Ovary (tissue), 9 donors: ENCODE results near the gene CDYL2. TPM values are rescaled to one million over a fixed set of nuclear protein-coding genes. Genes with fewer than 3 reads are reported as not detected.

Source experiments
- DNase-seq, 5 donors: peaks; one replicate each; pipeline ENCODE4 v3.0.0-alpha.2; 2019 to 2020
- H3K27ac ChIP-seq, 2 donors: fragments of 200-600 bp; one replicate each; pipeline versions ENCODE4 v1.5.1 to v1.8.0; 2019 to 2022
- H3K27me3 ChIP-seq: fragments of 200-600 bp; one replicate; pipeline ENCODE4 v1.8.0; 2022
- H3K36me3 ChIP-seq: fragments of 200-600 bp; sonication (generic); one replicate; pipeline ENCODE4 v1.5.1; 2019
- H3K4me1 ChIP-seq: one replicate; pipeline ENCODE4 v1.8.1; 2013; ENCODE audit warnings: mild to moderate bottlenecking, moderate library complexity; ENCODE audit not compliant: insufficient read depth
- H3K4me3 ChIP-seq: fragments of 200-600 bp; sonication (generic); one replicate; pipeline ENCODE4 v1.5.1; 2017
- H3K9me3 ChIP-seq, 2 donors: fragments of 200-600 bp in 1 of 2; sonication (generic) in 1 of 2; one replicate each; pipeline versions ENCODE4 v1.5.1 to v1.8.1; 2013 to 2019; ENCODE audit warnings: mild to moderate bottlenecking in 1 of 2, moderate library complexity in 1 of 2
- EP300 ChIP-seq: sonication (generic); formaldehyde crosslinking; IDR thresholded peaks from one replicate; pipeline ENCODE4 v1.6.1; 2017; ENCODE audit warnings: antibody characterized with exemption
- POLR2A ChIP-seq: fragments of 450-650 bp; IDR thresholded peaks from one replicate; pipeline ENCODE4 v1.6.1; 2017; ENCODE audit warnings: antibody characterized with exemption, mild to moderate bottlenecking, moderate library complexity
- WGBS, 3 donors: extraction: QIAGEN DNeasy Blood & Tissue Kit in 1 of 3; methylation state at CpG; one replicate each; pipeline versions ENCODE4 v1.1.5 to v1.1.7; 2013 to 2017; 5-methylcytosine and 5-hydroxymethylcytosine counted together
- intact Hi-C, 4 donors: fragments of 100-400 bp; cut with DNase I; formaldehyde crosslinking; loops; one replicate each; pipeline versions ENCODE4 v1.11.0 to v1.15.1; 2022 to 2023
- polyA plus RNA-seq, 2 donors: library from polyadenylated mRNA; stranded (reverse); fragments of 200-250 nt in 1 of 2; fragments of 350-450 nt in 1 of 2; fragmentation: Illumina TruSeq in 1 of 2; extraction: RNeasy Lipid Tissue Mini Kit (QIAGEN cat#74804) in 1 of 2; gene quantifications; one replicate each; pipeline ENCODE4 v1.2.3, GENCODE V29; 2013 to 2014
- total RNA-seq, 7 donors: library from RNA; depleted of rRNA in 2 of 7; stranded (reverse); fragments of >200 nt in 2 of 7; fragmentation: NEBNext Ultra II Directional in 3 of 7; extraction: Animal tissue kit (Norgen Biotek cat#: 25700) in 3 of 7; gene quantifications; one replicate each; pipeline versions ENCODE4 v1.1.0 to v1.2.4, GENCODE V29; 2016 to 2023
- TF ChIP-seq, protein P1 (sequence below), 3 donors: fragments of 450-650 bp in 2 of 3; fragments of 200-600 bp in 1 of 3; IDR thresholded peaks; one replicate each; pipeline versions ENCODE4 v1.5.1 to v1.8.0; 2016 to 2022; ENCODE audit warnings: antibody characterized with exemption in 3 of 3, mild to moderate bottlenecking in 1 of 3
- donor health status: DM: no; HTN: no; CAD: no; lungs with moderate emphysema.
- donor health status: DM: no; HTN: no; CAD: no.
- donor health status: Bipolar disorder and iron deficiency.
- donor health status: DM: yes; HTN: yes; CAD: no.
- donor health status: DM: no; HTN: no; CAD: no.
- donor health status: DM: yes; HTN: yes; CAD: no.

Gene CDYL2
- total and polyA plus RNA-seq, 9 donors = 0.48 to 4.4 (median 1.8) TPM

DNA sequence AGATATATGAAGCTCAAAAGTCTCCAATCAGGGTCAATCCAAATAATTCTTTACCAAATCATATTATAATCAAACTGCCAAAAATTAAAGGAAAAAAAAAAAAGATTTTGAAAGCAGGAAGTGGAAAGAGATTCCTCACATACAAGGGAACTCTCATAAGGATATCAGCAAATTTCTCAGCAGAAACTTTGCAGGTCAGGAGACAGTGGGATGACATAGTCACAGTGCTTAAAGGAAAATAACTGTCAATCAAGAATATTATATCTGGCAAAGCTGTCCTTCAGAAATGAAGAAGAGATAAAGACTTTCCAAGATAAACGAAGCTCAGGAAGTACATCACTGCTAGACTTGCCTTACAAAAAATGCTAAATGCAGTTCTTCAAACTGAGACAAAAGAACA, 40.0 kb upstream of the CDYL2 start:
- intact Hi-C loops = no loop called here
- WGBS, 3 donors = 86 to 92% (median 90%) methylated on average over 1 of the region's 1 CpG

DNA sequence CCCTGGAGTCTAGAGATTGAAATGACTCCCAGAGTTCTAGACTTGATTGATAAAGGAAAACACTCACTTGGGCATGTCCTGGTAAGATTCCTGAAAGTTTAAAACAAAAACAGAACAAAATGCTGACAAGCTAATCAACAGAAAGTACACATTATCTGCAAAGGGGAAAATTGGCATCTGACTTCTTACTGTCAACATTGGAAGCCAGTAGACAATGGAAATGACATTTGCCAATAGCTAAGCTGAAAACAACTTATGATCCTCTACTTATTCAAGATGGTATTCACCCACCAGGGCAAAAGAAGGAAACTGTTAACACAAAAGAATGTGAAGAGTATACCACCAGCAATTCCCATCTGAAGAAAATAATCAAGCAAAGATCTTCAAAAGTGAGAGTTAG, 36.8 kb upstream of the CDYL2 start:
- Histone ChIP-seq H3K4me1 (no peaks in the 10 kb centered on the region), H3K27ac (no peak overlapping the region)
- no peak for DNase-seq

More for the DNA sequence above, 40.0 kb upstream of the CDYL2 start:
- no peak for DNase-seq
- Histone ChIP-seq H3K4me3 (no peak overlapping the region), H3K9me3 (no peaks in the 10 kb centered on the region), H3K36me3 (no peaks in the 10 kb centered on the region), H3K27ac (no peak overlapping the region), H3K27me3 (no peaks in the 10 kb centered on the region), H3K4me1 (no peaks in the 10 kb centered on the region)
- TF ChIP-seq POLR2A (no peak), EP300 (no peak)
- TF ChIP-seq, protein P1, sequence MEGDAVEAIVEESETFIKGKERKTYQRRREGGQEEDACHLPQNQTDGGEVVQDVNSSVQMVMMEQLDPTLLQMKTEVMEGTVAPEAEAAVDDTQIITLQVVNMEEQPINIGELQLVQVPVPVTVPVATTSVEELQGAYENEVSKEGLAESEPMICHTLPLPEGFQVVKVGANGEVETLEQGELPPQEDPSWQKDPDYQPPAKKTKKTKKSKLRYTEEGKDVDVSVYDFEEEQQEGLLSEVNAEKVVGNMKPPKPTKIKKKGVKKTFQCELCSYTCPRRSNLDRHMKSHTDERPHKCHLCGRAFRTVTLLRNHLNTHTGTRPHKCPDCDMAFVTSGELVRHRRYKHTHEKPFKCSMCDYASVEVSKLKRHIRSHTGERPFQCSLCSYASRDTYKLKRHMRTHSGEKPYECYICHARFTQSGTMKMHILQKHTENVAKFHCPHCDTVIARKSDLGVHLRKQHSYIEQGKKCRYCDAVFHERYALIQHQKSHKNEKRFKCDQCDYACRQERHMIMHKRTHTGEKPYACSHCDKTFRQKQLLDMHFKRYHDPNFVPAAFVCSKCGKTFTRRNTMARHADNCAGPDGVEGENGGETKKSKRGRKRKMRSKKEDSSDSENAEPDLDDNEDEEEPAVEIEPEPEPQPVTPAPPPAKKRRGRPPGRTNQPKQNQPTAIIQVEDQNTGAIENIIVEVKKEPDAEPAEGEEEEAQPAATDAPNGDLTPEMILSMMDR (IDR thresholded peaks at IDR 0.05) = no peak

DNA sequence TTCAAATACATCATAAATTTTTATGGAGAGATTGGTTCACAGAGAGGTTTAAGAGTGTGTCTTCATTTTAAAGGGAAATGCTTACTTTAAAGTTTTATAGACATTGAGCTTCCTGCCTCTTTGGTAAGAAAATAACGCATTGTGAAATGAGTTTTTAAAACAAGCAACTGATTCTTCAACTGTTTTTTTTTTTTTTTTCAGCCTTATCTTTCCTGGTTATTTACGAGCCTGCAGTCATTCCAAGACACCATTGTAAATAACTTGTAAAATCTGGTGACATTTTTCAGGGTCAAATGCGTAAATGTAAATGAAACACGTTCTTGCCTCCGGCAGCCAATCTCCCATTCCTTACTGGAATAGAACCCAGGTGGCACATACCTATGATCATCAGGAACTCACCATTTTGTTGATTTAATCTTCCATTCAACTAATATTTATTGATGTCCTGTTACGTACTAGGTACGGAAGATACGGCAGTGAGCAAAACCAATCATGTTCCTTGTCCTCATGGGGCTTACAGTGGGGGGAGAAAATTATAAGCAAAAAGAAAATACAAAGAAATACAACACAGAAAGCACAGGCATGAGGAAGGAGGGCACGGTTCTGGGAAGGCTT, 33.2 kb upstream of the CDYL2 start:
- 42 to 57% (median 50%) methylated on average over 9 of the region's 9 CpGs for WGBS, 3 donors
- no peak overlapping the region for H3K4me3 ChIP-seq
- H3K9me3 ChIP-seq = no peaks in the 10 kb centered on the region
- DNase-seq = no peak
- no peaks in the 10 kb centered on the region for H3K36me3 ChIP-seq
- TF ChIP-seq EP300 = no peak
- TF ChIP-seq, protein P1 (IDR thresholded peaks at IDR 0.05) = no peak
- intact Hi-C loops = no loop called here
- H3K27ac ChIP-seq = no peak overlapping the region
- no peaks in the 10 kb centered on the region for H3K27me3 ChIP-seq
- H3K4me1 ChIP-seq = no peaks in the 10 kb centered on the region

More for the DNA sequence above, 36.8 kb upstream of the CDYL2 start:
- no peaks in the 10 kb centered on the region for H3K36me3 ChIP-seq
- no peaks in the 10 kb centered on the region for H3K9me3 ChIP-seq
- H3K27me3 ChIP-seq = no peaks in the 10 kb centered on the region
- TF ChIP-seq POLR2A (no peak), EP300 (no peak)
- TF ChIP-seq, protein P1 (IDR thresholded peaks at IDR 0.05) = no peak
- H3K4me3 ChIP-seq = no peak overlapping the region
- intact Hi-C loops = no loop called here

DNA sequence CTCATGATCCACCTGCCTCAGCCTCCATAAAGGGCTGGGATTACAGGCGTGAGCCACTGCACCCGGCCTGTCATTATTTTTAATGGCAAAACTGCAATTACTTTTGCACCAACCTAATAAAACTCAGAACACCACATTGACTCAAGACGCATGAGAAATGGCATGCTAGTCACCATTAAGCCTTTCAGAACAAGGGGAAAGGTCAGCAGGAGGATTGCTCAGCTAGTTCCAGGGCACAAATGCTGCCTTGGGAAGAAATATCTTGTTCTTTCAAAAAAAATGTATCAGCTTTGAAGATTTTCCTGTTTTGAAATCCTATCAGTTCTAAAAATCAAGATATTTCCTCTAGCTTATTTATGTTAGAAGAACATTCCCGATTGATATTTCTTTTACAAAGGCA, 32.4 kb upstream of the CDYL2 start:
- no peak for DNase-seq
- Histone ChIP-seq H3K4me3 (no peak overlapping the region), H3K36me3 (no peaks in the 10 kb centered on the region), H3K4me1 (no peaks in the 10 kb centered on the region), H3K27me3 (no peaks in the 10 kb centered on the region), H3K27ac (no peak overlapping the region), H3K9me3 (no peaks in the 10 kb centered on the region)
- TF ChIP-seq EP300 = no peak
- TF ChIP-seq, protein P1 (IDR thresholded peaks at IDR 0.05) = no peak
- WGBS, 3 donors = 46 to 55% (median 50%) methylated on average over 4 of the region's 4 CpGs
- intact Hi-C loops = no loop called here
